LNCaP clone FGC (cell line): ENCODE data around the gene MTAP.
A peak's percentile ranks its signal among the peaks of the same experiment; 100 is the strongest.

Experiments used
- DNase-seq: peaks from one replicate; pipeline ENCODE4 v3.0.0-alpha.2; 2011; ENCODE audit warnings: low read depth
- H3K4me3 ChIP-seq: 2 replicates; pipeline ENCODE4 v1.5.1; 2011; ENCODE audit warnings: mild to moderate bottlenecking, low read depth, low read length, control low read depth
- CTCF ChIP-seq: IDR thresholded peaks from 2 replicates; pipeline ENCODE4 v1.5.1; 2012; ENCODE audit warnings: mild to moderate bottlenecking; ENCODE audit not compliant: control insufficient read depth, insufficient read depth; ENCODE audit errors: extremely low read depth

MTAP gene

GRCh38 chr9:21875893-21876292 is 73.5 kb downstream of the MTAP start:
- no peak overlapping the region for H3K4me3 ChIP-seq
- DNase-seq = no peak
- TF ChIP-seq CTCF = no peak

- no peak for DNase-seq
- TF ChIP-seq CTCF = 0 out of 2 replicates have a peak, but pooled peaks have one; percentile 4
- H3K4me3 ChIP-seq = no peak overlapping the region
These were observed 81.2 kb downstream of the MTAP start for GRCh38 chr9:21883642-21884041.

GRCh38 chr9:21889673-21890072 is 87.2 kb downstream of the MTAP start:
- no peak for TF ChIP-seq CTCF
- no peak overlapping the region for H3K4me3 ChIP-seq
- DNase-seq = no peak

- no peak for TF ChIP-seq CTCF
- no peak for DNase-seq
- H3K4me3 ChIP-seq = no peak overlapping the region
These were observed 88.3 kb downstream of the MTAP start for GRCh38 chr9:21890696-21891095.

- TF ChIP-seq CTCF = no peak
- H3K4me3 ChIP-seq = no peak overlapping the region
- DNase-seq = no peak
These were observed 99.1 kb downstream of the MTAP start for GRCh38 chr9:21901546-21901945.

GRCh38 chr9:21902136-21902535 is 99.7 kb downstream of the MTAP start:
- no peak for TF ChIP-seq CTCF
- H3K4me3 ChIP-seq = no peak overlapping the region
- DNase-seq = no peak

- DNase-seq = no peak
- no peak overlapping the region for H3K4me3 ChIP-seq
- TF ChIP-seq CTCF = no peak
These were observed 101.0 kb downstream of the MTAP start for GRCh38 chr9:21903380-21903965.
